BLaER1 (cell line): ENCODE measurements around the gene NIF3L1.
"Not testable (repeated sequence)": the region's sequence is repeated elsewhere in the genome, so short reads cannot be mapped to it uniquely, and the experiment has no call there.

ENCODE experiments used
- H3K27ac ChIP-seq: shearing (Covaris generic); formaldehyde crosslinking; 2 replicates; pipeline ENCODE4 v1.8.1; 2022
- H3K27me3 ChIP-seq: shearing (Covaris generic); formaldehyde crosslinking; 2 replicates; pipeline ENCODE4 v1.8.1; 2022
- H3K36me3 ChIP-seq: shearing (Covaris generic); formaldehyde crosslinking; 2 replicates; pipeline ENCODE4 v1.8.1; 2022
- H3K4me1 ChIP-seq: shearing (Covaris generic); formaldehyde crosslinking; 2 replicates; pipeline ENCODE4 v1.8.1; 2022
- H3K4me2 ChIP-seq: shearing (Covaris generic); formaldehyde crosslinking; 2 replicates; pipeline ENCODE4 v1.8.1; 2022
- H3K4me3 ChIP-seq: shearing (Covaris generic); formaldehyde crosslinking; 2 replicates; pipeline ENCODE4 v1.8.1; 2022
- H3K9ac ChIP-seq: shearing (Covaris generic); formaldehyde crosslinking; 2 replicates; pipeline ENCODE4 v1.8.1; 2022
- H3K9me3 ChIP-seq: shearing (Covaris generic); formaldehyde crosslinking; 2 replicates; pipeline ENCODE4 v1.8.1; 2022
- H4K20me1 ChIP-seq: shearing (Covaris generic); formaldehyde crosslinking; 2 replicates; pipeline ENCODE4 v1.8.1; 2022
- Cebpa-rat ChIP-seq: shearing (Covaris generic); IDR thresholded peaks from 2 replicates; pipeline ENCODE4 v1.8.1; 2022

The NIF3L1 gene

GRCh38 chr2:200871151-200871550 is 18.0 kb upstream of the NIF3L1 start:
- peaks cover 63% of the 10 kb centered on the region for H3K36me3 ChIP-seq
- TF ChIP-seq Cebpa-rat: peak; percentile 30; the same call in 1 of the 2 replicates
- no peaks in the 10 kb centered on the region; the same call in 1 of the 2 replicates for H3K4me1 ChIP-seq
- no peak overlapping the region for H3K4me3 ChIP-seq
- H3K27ac ChIP-seq: no peak overlapping the region
- no peaks in the 10 kb centered on the region for H3K27me3 ChIP-seq
- no peak overlapping the region for H3K4me2 ChIP-seq
- no peaks in the 10 kb centered on the region for H4K20me1 ChIP-seq
- no peaks in the 10 kb centered on the region for H3K9me3 ChIP-seq
- H3K9ac ChIP-seq: no peak overlapping the region

- no peaks in the 10 kb centered on the region for H3K9me3 ChIP-seq
- H3K27ac ChIP-seq: no peak overlapping the region
- no peak for TF ChIP-seq Cebpa-rat
- no peak overlapping the region for H3K4me2 ChIP-seq
- no peak overlapping the region for H3K4me3 ChIP-seq
- no peaks in the 10 kb centered on the region; the same call in 1 of the 2 replicates for H3K4me1 ChIP-seq
- no peaks in the 10 kb centered on the region for H4K20me1 ChIP-seq
- H3K9ac ChIP-seq: no peak overlapping the region
- H3K36me3 ChIP-seq: peaks cover 84% of the 10 kb centered on the region
- H3K27me3 ChIP-seq: no peaks in the 10 kb centered on the region
These were observed 15.6 kb upstream of the NIF3L1 start for GRCh38 chr2:200873560-200873959.

GRCh38 chr2:200877443-200877842 is 11.7 kb upstream of the NIF3L1 start:
- Histone ChIP-seq H3K27ac (no peak overlapping the region), H3K9me3 (no peaks in the 10 kb centered on the region), H4K20me1 (no peaks in the 10 kb centered on the region), H3K36me3 (peaks cover 95% of the 10 kb centered on the region), H3K4me3 (no peak overlapping the region), H3K27me3 (no peaks in the 10 kb centered on the region), H3K9ac (no peak overlapping the region), H3K4me1 (no peaks in the 10 kb centered on the region), H3K4me2 (no peak overlapping the region)
- TF ChIP-seq Cebpa-rat: no peak

GRCh38 chr2:200878289-200878880 is 10.8 kb upstream of the NIF3L1 start:
- TF ChIP-seq Cebpa-rat: no peak
- Histone ChIP-seq H3K4me2 (no peak overlapping the region), H3K4me1 (no peaks in the 10 kb centered on the region), H3K9me3 (no peaks in the 10 kb centered on the region), H3K9ac (no peak overlapping the region), H3K27me3 (no peaks in the 10 kb centered on the region), H3K4me3 (no peak overlapping the region), H3K27ac (no peak overlapping the region), H3K36me3 (peaks cover 95% of the 10 kb centered on the region), H4K20me1 (no peaks in the 10 kb centered on the region)

GRCh38 chr2:200881715-200882249 is 7.4 kb upstream of the NIF3L1 start:
- H3K36me3 ChIP-seq: peaks cover 84% of the 10 kb centered on the region

GRCh38 chr2:200899482-200899881 is 10.3 kb downstream of the NIF3L1 start:
- H3K4me1 ChIP-seq: no peaks in the 10 kb centered on the region
- no peak overlapping the region for H3K9ac ChIP-seq
- H3K27me3 ChIP-seq: no peaks in the 10 kb centered on the region
- H3K4me2 ChIP-seq: no peak overlapping the region
- H3K36me3 ChIP-seq: peaks cover 74% of the 10 kb centered on the region
- H3K27ac ChIP-seq: no peak overlapping the region
- no peak for TF ChIP-seq Cebpa-rat
- no peaks in the 10 kb centered on the region for H4K20me1 ChIP-seq
- H3K9me3 ChIP-seq: no peaks in the 10 kb centered on the region
- H3K4me3 ChIP-seq: no peak overlapping the region

More at GRCh38 chr2:200881715-200882249, 7.4 kb upstream of the NIF3L1 start:
- not testable (repeated sequence) for H4K20me1 ChIP-seq, H3K4me2 ChIP-seq, H3K27ac ChIP-seq, H3K9me3 ChIP-seq, H3K27me3 ChIP-seq, H3K4me3 ChIP-seq, H3K9ac ChIP-seq, H3K4me1 ChIP-seq

- Histone ChIP-seq H3K9me3 (no peaks in the 10 kb centered on the region), H3K4me3 (no peak overlapping the region), H3K36me3 (peaks cover 69% of the 10 kb centered on the region), H3K4me2 (no peak overlapping the region), H3K9ac (no peak overlapping the region), H4K20me1 (no peaks in the 10 kb centered on the region), H3K27ac (no peak overlapping the region), H3K27me3 (no peaks in the 10 kb centered on the region), H3K4me1 (no peaks in the 10 kb centered on the region)
- no peak for TF ChIP-seq Cebpa-rat
These were observed 12.4 kb downstream of the NIF3L1 start for GRCh38 chr2:200901459-200902072.

- Histone ChIP-seq H3K27ac (no peak overlapping the region), H3K4me1 (no peaks in the 10 kb centered on the region), H3K36me3 (peaks cover 71% of the 10 kb centered on the region), H3K4me2 (no peak overlapping the region), H3K4me3 (no peak overlapping the region), H3K9me3 (no peaks in the 10 kb centered on the region), H3K9ac (no peak overlapping the region), H4K20me1 (no peaks in the 10 kb centered on the region), H3K27me3 (no peaks in the 10 kb centered on the region)
- no peak for TF ChIP-seq Cebpa-rat
These were observed 16.6 kb downstream of the NIF3L1 start for GRCh38 chr2:200905618-200906296.

GRCh38 chr2:200909958-200910357 is 20.8 kb downstream of the NIF3L1 start:
- no peaks in the 10 kb centered on the region for H3K4me1 ChIP-seq
- H4K20me1 ChIP-seq: no peaks in the 10 kb centered on the region
- H3K36me3 ChIP-seq: peaks cover 91% of the 10 kb centered on the region

GRCh38 chr2:200913654-200914053 is 24.5 kb downstream of the NIF3L1 start:
- no peak overlapping the region for H3K27ac ChIP-seq
- no peaks in the 10 kb centered on the region for H4K20me1 ChIP-seq
- no peaks in the 10 kb centered on the region for H3K27me3 ChIP-seq
- peaks cover 96% of the 10 kb centered on the region for H3K36me3 ChIP-seq
- H3K4me2 ChIP-seq: no peak overlapping the region
- no peaks in the 10 kb centered on the region for H3K9me3 ChIP-seq
- H3K4me3 ChIP-seq: no peak overlapping the region
- no peak for TF ChIP-seq Cebpa-rat
- H3K9ac ChIP-seq: no peak overlapping the region
- H3K4me1 ChIP-seq: no peaks in the 10 kb centered on the region

More at GRCh38 chr2:200909958-200910357, 20.8 kb downstream of the NIF3L1 start:
- TF ChIP-seq Cebpa-rat: no peak
- Histone ChIP-seq H3K4me2 (no peak overlapping the region), H3K4me3 (no peak overlapping the region), H3K9me3 (no peaks in the 10 kb centered on the region), H3K27ac (no peak overlapping the region), H3K27me3 (no peaks in the 10 kb centered on the region), H3K9ac (no peak overlapping the region)
